Mesenchymal stem cell (in vitro differentiated cells and primary cell): Measurements from ENCODE around the gene PLEKHM2.
A peak's percentile ranks its signal among the peaks of the same experiment; 100 is the strongest.

Experiments
- DNase-seq: peaks from one replicate; pipeline ENCODE4 v3.0.0-alpha.2; 2013
- H2AFZ ChIP-seq: one replicate; pipeline ENCODE4 v1.6.1; 2013; ENCODE audit warnings: low read depth, mild to moderate bottlenecking, control low read depth, inconsistent platforms, low read length, moderate library complexity
- H2AK5ac ChIP-seq: 2 replicates; pipeline ENCODE4 v1.6.1; 2013; ENCODE audit warnings: low read length, moderate library complexity, mild to moderate bottlenecking, inconsistent platforms; ENCODE audit not compliant: severe bottlenecking
- H2BK120ac ChIP-seq: one replicate; pipeline ENCODE4 v1.6.1; 2013; ENCODE audit warnings: low read depth, mild to moderate bottlenecking, inconsistent platforms, low read length, moderate library complexity
- H2BK12ac ChIP-seq, 2 experiments: one replicate each; pipeline ENCODE4 v1.6.1; 2013; ENCODE audit warnings: inconsistent platforms in 2 of 2, low read length in 2 of 2, mild to moderate bottlenecking in 2 of 2, moderate library complexity in 2 of 2, control low read depth in 1 of 2
- H2BK15ac ChIP-seq: one replicate; pipeline ENCODE4 v1.6.1; 2013; ENCODE audit warnings: mild to moderate bottlenecking, low read depth, inconsistent platforms; ENCODE audit not compliant: poor library complexity, severe bottlenecking
- H2BK5ac ChIP-seq: 2 replicates; pipeline ENCODE4 v1.6.1; 2013; ENCODE audit warnings: low read depth, mild to moderate bottlenecking, low read length, control low read depth, inconsistent platforms; ENCODE audit not compliant: poor library complexity, severe bottlenecking
- H3K14ac ChIP-seq, 2 experiments: one replicate each; pipeline ENCODE4 v1.6.1; 2013; ENCODE audit warnings: inconsistent platforms in 2 of 2, low read length in 2 of 2, control low read depth in 1 of 2, mild to moderate bottlenecking in 1 of 2, moderate library complexity in 1 of 2
- H3K18ac ChIP-seq, 2 experiments: one replicate each; pipeline ENCODE4 v1.6.1; 2013; ENCODE audit warnings: inconsistent platforms in 2 of 2, low read length in 2 of 2, control low read depth in 1 of 2, low read depth in 1 of 2, mild to moderate bottlenecking in 1 of 2
- H3K23ac ChIP-seq, 2 experiments: one replicate each; pipeline ENCODE4 v1.6.1; 2013; ENCODE audit warnings: inconsistent platforms in 2 of 2, low read length in 2 of 2, mild to moderate bottlenecking in 2 of 2, moderate library complexity in 2 of 2, control low read depth in 1 of 2
- H3K27ac ChIP-seq: 2 replicates; pipeline ENCODE4 v1.5.1; 2013; ENCODE audit warnings: mild to moderate bottlenecking, moderate library complexity, low read length, control low read depth, inconsistent platforms; ENCODE audit not compliant: poor library complexity, severe bottlenecking
- H3K27me3 ChIP-seq, 2 experiments: 2 replicates each; pipeline versions ENCODE4 v1.6.1 to v1.7.0; 2013; ENCODE audit warnings: low read length in 2 of 2, mild to moderate bottlenecking in 2 of 2, moderate library complexity in 2 of 2, control low read depth in 1 of 2, inconsistent platforms in 1 of 2; ENCODE audit not compliant: control insufficient read depth in 1 of 2, insufficient read depth in 1 of 2
- H3K36me3 ChIP-seq, 2 experiments: 2 replicates each; pipeline versions ENCODE4 v1.6.1 to v1.7.0; 2013; ENCODE audit warnings: low read length in 2 of 2, control low read depth in 1 of 2, inconsistent platforms in 1 of 2, low read depth in 1 of 2, mild to moderate bottlenecking in 1 of 2; ENCODE audit not compliant: insufficient read depth in 2 of 2, control insufficient read depth in 1 of 2
- H3K4ac ChIP-seq, 2 experiments: one replicate each; pipeline ENCODE4 v1.6.1; 2013; ENCODE audit warnings: inconsistent platforms in 2 of 2, low read length in 2 of 2, mild to moderate bottlenecking in 2 of 2, moderate library complexity in 2 of 2, control low read depth in 1 of 2, low read depth in 1 of 2
- H3K4me1 ChIP-seq: 2 replicates; pipeline ENCODE4 v1.6.1; 2013; ENCODE audit warnings: low read depth, low read length, control low read depth; ENCODE audit not compliant: control insufficient read depth, insufficient read depth
- H3K4me2 ChIP-seq: 2 replicates; pipeline ENCODE4 v1.6.1; 2013; ENCODE audit warnings: low read length, mild to moderate bottlenecking, inconsistent platforms; ENCODE audit not compliant: poor library complexity, severe bottlenecking
- H3K4me3 ChIP-seq, 2 experiments: 2 replicates each; pipeline versions ENCODE4 v1.5.1 to v1.7.0; 2013; ENCODE audit warnings: low read length in 2 of 2, mild to moderate bottlenecking in 2 of 2, control low read depth in 1 of 2, low read depth in 1 of 2; ENCODE audit not compliant: insufficient read depth in 1 of 2
- H3K79me1 ChIP-seq: replicated peaks from 2 replicates; pipeline ENCODE4 v1.6.1; 2013; ENCODE audit warnings: mild to moderate bottlenecking, control low read depth, low read length, inconsistent platforms; ENCODE audit not compliant: poor library complexity, severe bottlenecking
- H3K9ac ChIP-seq: 2 replicates; pipeline ENCODE4 v1.7.0; 2013; ENCODE audit warnings: mild to moderate bottlenecking, low read length, moderate library complexity
- H3K9me3 ChIP-seq: 2 replicates; pipeline ENCODE4 v1.7.0; 2013; ENCODE audit warnings: mild to moderate bottlenecking, low read length; ENCODE audit not compliant: control insufficient read depth
- H4K8ac ChIP-seq: one replicate; pipeline ENCODE4 v1.6.1; 2013; ENCODE audit warnings: inconsistent platforms, mild to moderate bottlenecking, low read length, moderate library complexity
- H4K91ac ChIP-seq: one replicate; pipeline ENCODE4 v1.6.1; 2013; ENCODE audit warnings: mild to moderate bottlenecking, low read length, inconsistent platforms
- WGBS: methylation state at CpG from one replicate; pipeline ENCODE4 v1.1.7; 2013; ENCODE audit warnings: mixed read lengths; 5-methylcytosine and 5-hydroxymethylcytosine counted together

Gene PLEKHM2

GRCh38 chr1:15748264-15748663 is 64.1 kb downstream of the PLEKHM2 start:
- Histone ChIP-seq H2BK120ac (no peak overlapping the region), H3K4me2 (no peak overlapping the region), H3K9ac (no peak overlapping the region), H2AK5ac (no peak overlapping the region), H3K4me3 (no peak overlapping the region), H3K4me1 (peaks cover 6% of the 10 kb centered on the region), H3K4ac (no peak overlapping the region), H3K9me3 (no peaks in the 10 kb centered on the region), H3K18ac (no peak overlapping the region), H3K36me3 (peaks cover 0 to 5% of the 10 kb centered on the region in 2 experiments), H2BK5ac (no peak overlapping the region), H4K8ac (no peak overlapping the region), H3K27me3 (no peaks in the 10 kb centered on the region), H2AFZ (no peak overlapping the region), H2BK12ac (no peak overlapping the region), H3K23ac (no peak overlapping the region), H3K27ac (no peak overlapping the region), H4K91ac (no peak overlapping the region), H3K79me1 (no peaks in the 10 kb centered on the region), H3K14ac (no peak overlapping the region), H2BK15ac (no peak overlapping the region)
- WGBS, result 88% methylated on average over 5 of the region's 5 CpGs
- no peak for DNase-seq

DNA sequence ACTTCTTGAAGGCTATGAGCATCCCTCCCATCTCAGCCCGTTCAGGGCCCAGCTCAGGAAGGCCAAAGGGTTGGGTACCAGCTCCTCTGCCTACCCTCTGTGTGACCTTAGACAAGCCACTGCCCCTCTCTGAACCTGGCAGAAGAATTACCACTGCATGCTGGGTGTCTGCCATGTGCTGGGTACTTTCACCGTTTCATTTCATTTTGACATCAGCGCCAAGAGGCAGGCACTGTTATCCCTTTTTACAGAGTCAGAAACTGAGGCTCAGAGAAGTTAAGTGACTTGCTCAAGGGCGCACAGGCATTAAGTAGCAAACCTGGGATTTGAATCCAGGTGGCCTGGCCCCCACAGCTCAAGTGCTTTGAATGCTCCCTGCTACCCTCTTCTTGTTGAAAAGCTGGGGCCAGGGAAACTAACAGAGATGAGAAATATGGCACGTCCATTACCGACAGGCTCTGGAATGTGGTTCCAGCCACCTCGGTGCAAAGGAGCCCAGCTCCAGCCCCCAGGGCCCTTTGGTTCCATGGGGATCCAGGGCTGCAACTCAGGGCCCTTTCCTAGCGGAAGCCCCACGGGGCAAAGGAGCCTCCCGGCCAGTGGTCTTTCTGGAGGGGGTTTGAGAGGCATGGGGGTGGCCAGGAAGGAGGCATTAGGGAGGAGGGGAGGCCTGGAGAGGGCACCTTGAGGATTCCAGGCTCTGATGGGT is 64.7 kb downstream of the PLEKHM2 start:
- no peak overlapping the region for H2AK5ac ChIP-seq
- H3K9me3 ChIP-seq, result no peaks in the 10 kb centered on the region
- no peaks in the 10 kb centered on the region for H3K27me3 ChIP-seq
- H2BK5ac ChIP-seq, result no peak overlapping the region
- H2BK15ac ChIP-seq, result no peak overlapping the region
- no peak overlapping the region for H2BK120ac ChIP-seq
- H4K91ac ChIP-seq, result no peak overlapping the region
- 92% methylated on average over 10 of the region's 10 CpGs for WGBS
- no peak for DNase-seq
- H3K4ac ChIP-seq, result no peak overlapping the region
- peak overlapping the region in 1 of 2 experiments; percentile 7 for H2BK12ac ChIP-seq
- H3K14ac ChIP-seq, result no peak overlapping the region
- H2AFZ ChIP-seq, result no peak overlapping the region
- H4K8ac ChIP-seq, result no peak overlapping the region
- no peak overlapping the region for H3K18ac ChIP-seq
- no peak overlapping the region for H3K9ac ChIP-seq
- peaks cover 0 to 5% of the 10 kb centered on the region in 2 experiments for H3K36me3 ChIP-seq
- H3K4me1 ChIP-seq, result peaks cover 6% of the 10 kb centered on the region
- no peak overlapping the region for H3K23ac ChIP-seq
- H3K4me3 ChIP-seq, result no peak overlapping the region
- no peak overlapping the region for H3K4me2 ChIP-seq
- H3K27ac ChIP-seq, result no peak overlapping the region
- no peaks in the 10 kb centered on the region for H3K79me1 ChIP-seq

- H3K4me1 ChIP-seq, result no peaks in the 10 kb centered on the region
- H3K9ac ChIP-seq, result no peak overlapping the region
- H2BK12ac ChIP-seq, result peak overlapping the region in 1 of 2 experiments; percentile 23
- H3K4me2 ChIP-seq, result no peak overlapping the region
- no peak overlapping the region for H2AFZ ChIP-seq
- no peak for DNase-seq
- H3K9me3 ChIP-seq, result no peaks in the 10 kb centered on the region
- WGBS, result 65% methylated on average over 19 of the region's 19 CpGs
- no peak overlapping the region for H3K14ac ChIP-seq
- peak overlapping the region; percentile 57 for H4K8ac ChIP-seq
- H2AK5ac ChIP-seq, result no peak overlapping the region
- H3K27ac ChIP-seq, result no peak overlapping the region
- no peaks in the 10 kb centered on the region for H3K27me3 ChIP-seq
- H2BK15ac ChIP-seq, result no peak overlapping the region
- no peak overlapping the region for H4K91ac ChIP-seq
- peak overlapping the region; percentile 2 to 29 for H3K4ac ChIP-seq
- H3K36me3 ChIP-seq, result no peaks in the 10 kb centered on the region
- no peak overlapping the region for H3K4me3 ChIP-seq
- H3K79me1 ChIP-seq, result no peaks in the 10 kb centered on the region
- H3K18ac ChIP-seq, result peak overlapping the region in 1 of 2 experiments; percentile 2
- H3K23ac ChIP-seq, result peak overlapping the region in 1 of 2 experiments; percentile 14
- no peak overlapping the region for H2BK120ac ChIP-seq
- no peak overlapping the region for H2BK5ac ChIP-seq
Observed at GRCh38 chr1:15749399-15750291, 65.5 kb downstream of the PLEKHM2 start.

DNA sequence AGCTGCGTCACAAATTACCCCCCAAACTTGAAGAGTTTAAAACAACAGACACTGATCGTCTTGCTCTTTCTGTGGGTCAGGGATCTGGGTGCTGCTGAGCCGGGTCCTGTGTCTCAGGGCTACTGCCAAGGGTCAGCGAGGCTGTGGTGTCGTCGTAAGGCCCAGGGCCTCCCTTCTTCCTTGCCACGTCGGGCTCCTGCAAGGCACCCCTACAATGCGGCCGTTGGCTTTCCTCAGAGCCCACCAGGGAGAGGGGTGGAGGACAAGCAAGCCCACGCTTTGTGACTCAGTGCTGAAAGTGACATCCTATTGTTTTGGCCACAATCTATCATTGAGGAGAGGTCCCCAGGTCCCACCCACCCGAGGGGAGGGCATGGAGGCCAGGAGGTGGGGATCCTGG is 66.8 kb downstream of the PLEKHM2 start:
- Histone ChIP-seq H2AK5ac (no peak overlapping the region), H4K91ac (peak overlapping the region; percentile 19), H3K4me2 (no peak overlapping the region), H2BK15ac (no peak overlapping the region), H2BK12ac (no peak overlapping the region), H3K18ac (peak overlapping the region in 1 of 2 experiments; percentile 38), H3K4me3 (no peak overlapping the region), H2BK120ac (no peak overlapping the region), H3K14ac (peak overlapping the region in 1 of 2 experiments; percentile 90), H2AFZ (no peak overlapping the region), H3K9ac (no peak overlapping the region), H2BK5ac (no peak overlapping the region), H3K4me1 (peaks cover 2% of the 10 kb centered on the region), H3K23ac (no peak overlapping the region), H3K36me3 (no peaks in the 10 kb centered on the region), H3K27me3 (no peaks in the 10 kb centered on the region), H3K79me1 (no peaks in the 10 kb centered on the region), H4K8ac (no peak overlapping the region), H3K27ac (no peak overlapping the region), H3K9me3 (no peaks in the 10 kb centered on the region), H3K4ac (no peak overlapping the region)
- WGBS, result 91% methylated on average over 12 of the region's 12 CpGs
- DNase-seq, result no peak
